H9 (cell line): ENCODE results near the gene SGCE. TPM values are rescaled to one million over a fixed set of nuclear protein-coding genes. Genes with fewer than 3 reads are reported as not detected.

Experiments
- DNase-seq: peaks from one replicate; pipeline ENCODE4 v3.0.0-alpha.2; 2017
- H2AFZ ChIP-seq: one replicate; pipeline ENCODE4 v1.6.1; 2013; ENCODE audit warnings: mild to moderate bottlenecking, low read length, control low read depth, moderate library complexity
- H2AK5ac ChIP-seq: 2 replicates; pipeline ENCODE4 v1.6.1; 2013; ENCODE audit warnings: low read length, control low read depth, mixed read lengths; ENCODE audit not compliant: insufficient read length
- H2BK120ac ChIP-seq: one replicate; pipeline ENCODE4 v1.6.1; 2013; ENCODE audit warnings: low read depth, mild to moderate bottlenecking, low read length, control low read depth, inconsistent platforms; ENCODE audit not compliant: poor library complexity, severe bottlenecking
- H2BK12ac ChIP-seq: 2 replicates; pipeline ENCODE4 v1.6.1; 2013; ENCODE audit warnings: low read length, control low read depth, mixed read lengths, low read depth; ENCODE audit not compliant: insufficient read length
- H2BK15ac ChIP-seq: 2 replicates; pipeline ENCODE4 v1.6.1; 2013; ENCODE audit warnings: low read depth, low read length, control low read depth
- H2BK20ac ChIP-seq: one replicate; pipeline ENCODE4 v1.6.1; 2013; ENCODE audit warnings: low read depth, mild to moderate bottlenecking, low read length, control low read depth, inconsistent platforms; ENCODE audit not compliant: poor library complexity, severe bottlenecking
- H2BK5ac ChIP-seq: 2 replicates; pipeline ENCODE4 v1.6.1; 2013; ENCODE audit warnings: low read length, control low read depth, mixed read lengths; ENCODE audit not compliant: insufficient read length
- H3K14ac ChIP-seq: 2 replicates; pipeline ENCODE4 v1.6.1; 2013; ENCODE audit warnings: low read length, control low read depth; ENCODE audit not compliant: insufficient read depth
- H3K18ac ChIP-seq: 2 replicates; pipeline ENCODE4 v1.6.1; 2013; ENCODE audit warnings: low read depth, mild to moderate bottlenecking, mixed read lengths, low read length, control low read depth; ENCODE audit not compliant: insufficient read length
- H3K23ac ChIP-seq: 2 replicates; pipeline ENCODE4 v1.6.1; 2013; ENCODE audit warnings: low read length, control low read depth, mixed read lengths, low read depth; ENCODE audit not compliant: insufficient read length
- H3K23me2 ChIP-seq: 2 replicates; pipeline ENCODE4 v1.6.1; 2013; ENCODE audit warnings: low read depth, mild to moderate bottlenecking, mixed read lengths, low read length, control low read depth; ENCODE audit not compliant: insufficient read length, poor library complexity, severe bottlenecking
- H3K27ac ChIP-seq: 2 replicates; pipeline ENCODE4 v1.5.1; 2013; ENCODE audit warnings: low read length, control low read depth, mixed read lengths, low read depth; ENCODE audit not compliant: insufficient read length
- H3K27me3 ChIP-seq: 2 replicates; pipeline ENCODE4 v1.6.1; 2013; ENCODE audit warnings: low read length, control low read depth, inconsistent platforms; ENCODE audit not compliant: insufficient read depth
- H3K4ac ChIP-seq: 2 replicates; pipeline ENCODE4 v1.6.1; 2013; ENCODE audit warnings: low read depth, mild to moderate bottlenecking, control low read depth, inconsistent platforms, low read length, moderate library complexity
- H3K4me1 ChIP-seq: 2 replicates; pipeline ENCODE4 v1.6.1; 2013; ENCODE audit warnings: low read length, control low read depth, inconsistent platforms; ENCODE audit not compliant: insufficient read depth
- H3K4me2 ChIP-seq: 2 replicates; pipeline ENCODE4 v1.6.1; 2013; ENCODE audit warnings: low read length, control low read depth, mixed read lengths; ENCODE audit not compliant: insufficient read length, insufficient read depth
- H3K56ac ChIP-seq: 2 replicates; pipeline ENCODE4 v1.6.1; 2013; ENCODE audit warnings: low read depth, mild to moderate bottlenecking, mixed read lengths, low read length, control low read depth; ENCODE audit not compliant: insufficient read length
- H3K79me1 ChIP-seq: 2 replicates; pipeline ENCODE4 v1.6.1; 2013; ENCODE audit warnings: low read depth, mild to moderate bottlenecking, moderate library complexity, low read length, control low read depth, inconsistent platforms; ENCODE audit not compliant: insufficient read depth, poor library complexity, severe bottlenecking
- H3K79me2 ChIP-seq: 2 replicates; pipeline ENCODE4 v1.6.1; 2013; ENCODE audit warnings: low read length, control low read depth, inconsistent platforms; ENCODE audit not compliant: insufficient read depth
- H3K9ac ChIP-seq: 2 replicates; pipeline ENCODE4 v1.6.1; 2013; ENCODE audit warnings: low read length, control low read depth, mixed read lengths; ENCODE audit not compliant: insufficient read length; ENCODE audit errors: extremely low read depth
- H3K9me3 ChIP-seq: one replicate; pipeline ENCODE4 v1.6.1; 2013; ENCODE audit warnings: low read depth, low read length, inconsistent platforms; ENCODE audit not compliant: control insufficient read depth
- H3T11ph ChIP-seq: one replicate; pipeline ENCODE4 v1.6.1; 2013; ENCODE audit warnings: mild to moderate bottlenecking, low read length, control low read depth, inconsistent platforms
- H4K20me1 ChIP-seq: one replicate; pipeline ENCODE4 v1.6.1; 2013; ENCODE audit not compliant: control insufficient read depth, insufficient read length, insufficient read depth
- H4K5ac ChIP-seq: 2 replicates; pipeline ENCODE4 v1.6.1; 2013; ENCODE audit warnings: low read depth, mild to moderate bottlenecking, mixed read lengths, low read length, control low read depth; ENCODE audit not compliant: insufficient read length
- H4K8ac ChIP-seq: replicated peaks from 2 replicates; pipeline ENCODE4 v1.6.1; 2013; ENCODE audit warnings: low read length, control low read depth, mixed read lengths, low read depth; ENCODE audit not compliant: insufficient read length
- H4K91ac ChIP-seq: 2 replicates; pipeline ENCODE4 v1.6.1; 2013; ENCODE audit warnings: low read depth, mild to moderate bottlenecking, moderate library complexity, mixed read lengths, low read length, control low read depth; ENCODE audit not compliant: insufficient read length
- H3K27ac Mint-ChIP-seq, 3 experiments: 2 replicates in 2 of 3; 3 replicates in 1 of 3; pipeline ENCODE4 v1.8.0; 2020 to 2021; ENCODE audit warnings: mixed read lengths in 3 of 3, mild to moderate bottlenecking in 1 of 3, moderate library complexity in 1 of 3
- H3K27me3 Mint-ChIP-seq: 2 replicates; pipeline ENCODE4 v1.8.0; 2021; ENCODE audit warnings: low read depth, mild to moderate bottlenecking, moderate library complexity, mixed read lengths
- H3K36me3 Mint-ChIP-seq, 3 experiments: 2 replicates in 2 of 3; 3 replicates in 1 of 3; pipeline ENCODE4 v1.8.0; 2020 to 2021; ENCODE audit warnings: low read depth in 3 of 3, mixed read lengths in 3 of 3; ENCODE audit not compliant: insufficient read depth in 1 of 3
- H3K4me1 Mint-ChIP-seq, 2 experiments: 2 replicates each; pipeline ENCODE4 v1.8.0; 2020; ENCODE audit warnings: mixed read lengths in 2 of 2
- H3K4me3 Mint-ChIP-seq, 2 experiments: 2 replicates in 1 of 2; 3 replicates in 1 of 2; pipeline ENCODE4 v1.8.0; 2020 to 2021; ENCODE audit warnings: mild to moderate bottlenecking in 2 of 2, mixed read lengths in 2 of 2, moderate library complexity in 1 of 2
- H3K9me3 Mint-ChIP-seq, 2 experiments: 2 replicates in 1 of 2; 3 replicates in 1 of 2; pipeline ENCODE4 v1.8.0; 2020; ENCODE audit warnings: mild to moderate bottlenecking in 2 of 2, mixed read lengths in 2 of 2, moderate library complexity in 1 of 2
- CTCF ChIP-seq: fragments of 200-600 bp; sonication (generic); conservative IDR thresholded peaks from 3 replicates; pipeline ENCODE4 v1.8.0; 2021; ENCODE audit warnings: antibody characterized with exemption, mild to moderate bottlenecking
- WGBS: extraction: QIAGEN DNeasy Blood & Tissue Kit; methylation state at CpG from one replicate; pipeline ENCODE4 v1.1.7; 2013; ENCODE audit warnings: missing lambda C conversion rate, low lambda C conversion rate, mixed read lengths; ENCODE audit not compliant: insufficient read length; ENCODE audit errors: extremely low coverage; 5-methylcytosine and 5-hydroxymethylcytosine counted together
- total RNA-seq: library from RNA; stranded (reverse); gene quantifications from 2 replicates; pipeline ENCODE4 v1.2.1, GENCODE V29; 2021

Gene SGCE
- total RNA-seq, 1 experiment from 2014 or later = 30.5 TPM

- Mint-ChIP-seq H3K9me3 (peaks cover 9% of the 10 kb centered on the region in 2 experiments; a peak in 3 of 5 replicates), H3K27me3 (no peaks in the 10 kb centered on the region), H3K27ac (peak overlapping the region; percentile 22 to 89 (median 64); a peak in 6 of 7 replicates), H3K4me1 (peaks cover 14 to 16% of the 10 kb centered on the region in 2 experiments), H3K4me3 (no peak overlapping the region), H3K36me3 (peaks cover 2 to 17% (median 4%) of the 10 kb centered on the region in 3 experiments; a peak in 6 of 7 replicates)
- no peaks in the 10 kb centered on the region for H3K23me2 ChIP-seq
- DNase-seq = no peak
- no peak overlapping the region for H4K8ac ChIP-seq
- H3K4me2 ChIP-seq = no peak overlapping the region
- H3K79me2 ChIP-seq = no peaks in the 10 kb centered on the region
- H3K18ac ChIP-seq = no peak overlapping the region
- H3K27ac ChIP-seq = peak overlapping the region; percentile 85
- H3K9ac ChIP-seq = no peak overlapping the region
- no peak overlapping the region for H2BK120ac ChIP-seq
- no peak overlapping the region for H3K23ac ChIP-seq
- H3K79me1 ChIP-seq = no peaks in the 10 kb centered on the region
- TF ChIP-seq CTCF = no peak
- H2BK15ac ChIP-seq = no peak overlapping the region
- no peak overlapping the region for H4K91ac ChIP-seq
- H3K4ac ChIP-seq = no peak overlapping the region
- WGBS = no CpG with 5 or more reads among the region's 1 CpG
- H2AK5ac ChIP-seq = no peak overlapping the region
- H2BK12ac ChIP-seq = no peak overlapping the region
- H3K56ac ChIP-seq = no peak overlapping the region
- no peak overlapping the region for H2AFZ ChIP-seq
- H3K14ac ChIP-seq = no peak overlapping the region
- no peak overlapping the region for H4K5ac ChIP-seq
- H2BK20ac ChIP-seq = no peak overlapping the region
- no peaks in the 10 kb centered on the region for H3K4me1 ChIP-seq
- no peak overlapping the region for H3T11ph ChIP-seq
- no peaks in the 10 kb centered on the region for H3K27me3 ChIP-seq
- no peaks in the 10 kb centered on the region for H4K20me1 ChIP-seq
- no peaks in the 10 kb centered on the region for H3K9me3 ChIP-seq
- H2BK5ac ChIP-seq = no peak overlapping the region
Observed at GRCh38 chr7:94701555-94701973, 45.6 kb upstream of the SGCE start.
